ENCODE measurements around the gene HPS1.

DNA sequence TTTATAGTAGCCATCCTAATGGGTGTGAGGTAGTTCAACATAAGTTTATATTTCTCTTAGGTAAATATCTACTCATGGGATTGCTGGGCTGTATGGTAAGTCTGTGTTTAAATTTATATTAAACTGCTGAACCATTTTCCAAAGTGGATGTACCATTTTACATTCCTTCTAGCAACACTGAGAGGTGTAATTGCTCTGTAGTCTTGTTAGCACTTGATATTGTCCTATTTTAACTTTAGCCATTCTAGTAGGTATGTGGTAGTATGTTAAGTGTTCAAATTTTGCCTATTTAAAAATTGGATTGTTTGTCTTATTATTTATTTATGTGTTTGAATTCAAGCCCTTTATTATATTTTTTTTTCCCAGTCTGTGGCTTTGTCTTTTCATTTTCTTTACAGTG lies 2.6 kb upstream of the HPS1 start:
- TF ChIP-seq, protein P1, sequence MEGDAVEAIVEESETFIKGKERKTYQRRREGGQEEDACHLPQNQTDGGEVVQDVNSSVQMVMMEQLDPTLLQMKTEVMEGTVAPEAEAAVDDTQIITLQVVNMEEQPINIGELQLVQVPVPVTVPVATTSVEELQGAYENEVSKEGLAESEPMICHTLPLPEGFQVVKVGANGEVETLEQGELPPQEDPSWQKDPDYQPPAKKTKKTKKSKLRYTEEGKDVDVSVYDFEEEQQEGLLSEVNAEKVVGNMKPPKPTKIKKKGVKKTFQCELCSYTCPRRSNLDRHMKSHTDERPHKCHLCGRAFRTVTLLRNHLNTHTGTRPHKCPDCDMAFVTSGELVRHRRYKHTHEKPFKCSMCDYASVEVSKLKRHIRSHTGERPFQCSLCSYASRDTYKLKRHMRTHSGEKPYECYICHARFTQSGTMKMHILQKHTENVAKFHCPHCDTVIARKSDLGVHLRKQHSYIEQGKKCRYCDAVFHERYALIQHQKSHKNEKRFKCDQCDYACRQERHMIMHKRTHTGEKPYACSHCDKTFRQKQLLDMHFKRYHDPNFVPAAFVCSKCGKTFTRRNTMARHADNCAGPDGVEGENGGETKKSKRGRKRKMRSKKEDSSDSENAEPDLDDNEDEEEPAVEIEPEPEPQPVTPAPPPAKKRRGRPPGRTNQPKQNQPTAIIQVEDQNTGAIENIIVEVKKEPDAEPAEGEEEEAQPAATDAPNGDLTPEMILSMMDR (IDR thresholded peaks at IDR 0.05; ENCODE audit: low read length) = no peak
- TF ChIP-seq EZH2 (optimal IDR thresholded peaks at IDR 0.05; ENCODE audit: low read depth, low read length) = no peak
- TF ChIP-seq EZH2phosphoT487 (IDR thresholded peaks at IDR 0.05; ENCODE audit: low read length) = no peak

Measured in MM.1S (cell line).